H1 (cell line): ENCODE data around the gene MEGF11. TPM values are rescaled to one million over a fixed set of nuclear protein-coding genes. Genes with fewer than 3 reads are reported as not detected.

Experiments
- CTCF ChIA-PET: fragments of 300-600 bp; sonication (Branson Sonifier 250); formaldehyde crosslinking; loops from one replicate; lab custom pipeline; 2021; ENCODE audit not compliant: partially characterized antibody; lab: Charles Lee
- POLR2A ChIA-PET: fragments of 300-600 bp; sonication (Branson Sonifier 250); formaldehyde crosslinking; loops from one replicate; lab custom pipeline; 2021; ENCODE audit warnings: inconsistent platforms; ENCODE audit not compliant: partially characterized antibody; lab: Charles Lee
- DNase-seq, 2 experiments: peaks; one replicate each; pipeline versions ENCODE4 v3.0.0 to v3.0.0-alpha.2; 2010 to 2022; ENCODE audit warnings: low spot score in 2 of 2, low read depth in 1 of 2, mixed read lengths in 1 of 2
- FAIRE-seq: peaks from 2 replicates; lab custom pipeline; 2011; peaks lifted over from hg19 to GRCh38; lab: Jason Lieb, UNC
- H2AFZ ChIP-seq: 2 replicates; pipeline ENCODE4 v1.8.1; 2012; ENCODE audit warnings: low read length, inconsistent platforms
- H2AK5ac ChIP-seq: 2 replicates; pipeline ENCODE4 v1.6.1; 2013; ENCODE audit warnings: low read depth, low read length
- H2BK120ac ChIP-seq: replicated peaks from 2 replicates; pipeline ENCODE3; 2013; ENCODE audit warnings: low read depth, low read length, inconsistent platforms
- H2BK12ac ChIP-seq: 2 replicates; pipeline ENCODE4 v1.6.1; 2013; ENCODE audit warnings: low read depth, low read length
- H2BK15ac ChIP-seq: 2 replicates; pipeline ENCODE4 v1.6.1; 2013; ENCODE audit warnings: low read length
- H2BK20ac ChIP-seq: 2 replicates; pipeline ENCODE4 v1.6.1; 2013; ENCODE audit warnings: low read length
- H2BK5ac ChIP-seq: 2 replicates; pipeline ENCODE4 v1.6.1; 2013; ENCODE audit warnings: low read depth, low read length
- H3K14ac ChIP-seq: 2 replicates; pipeline ENCODE4 v1.6.1; 2013; ENCODE audit warnings: inconsistent platforms; ENCODE audit not compliant: insufficient read length
- H3K18ac ChIP-seq: 2 replicates; pipeline ENCODE4 v1.6.1; 2013; ENCODE audit warnings: low read length; ENCODE audit errors: extremely low read depth
- H3K23ac ChIP-seq: 2 replicates; pipeline ENCODE4 v1.6.1; 2013; ENCODE audit warnings: inconsistent platforms; ENCODE audit not compliant: insufficient read length
- H3K23me2 ChIP-seq: 2 replicates; pipeline ENCODE4 v1.6.1; 2013; ENCODE audit warnings: low read depth, low read length
- H3K27ac ChIP-seq: 2 replicates; pipeline ENCODE4 v1.6.1; 2011; ENCODE audit warnings: low read depth, low read length, inconsistent platforms
- H3K27me3 ChIP-seq, 4 experiments: replicated peaks in 1 of 4; 1 replicate in 1 of 4; 2 replicates in 3 of 4; pipeline versions ENCODE4 v1.6.1 to v1.8.1; 2011 to 2013; ENCODE audit warnings: low read length in 3 of 4, mild to moderate bottlenecking in 3 of 4, inconsistent platforms in 2 of 4, mixed read lengths in 2 of 4, moderate library complexity in 1 of 4; ENCODE audit not compliant: control insufficient read depth in 3 of 4, insufficient read depth in 3 of 4; ENCODE audit errors: extremely low read depth in 1 of 4
- H3K36me3 ChIP-seq, 4 experiments: 2 replicates each; pipeline versions ENCODE4 v1.6.1 to v1.8.1; 2011 to 2013; ENCODE audit warnings: mild to moderate bottlenecking in 4 of 4, low read length in 3 of 4, moderate library complexity in 2 of 4, control low read depth in 1 of 4, inconsistent platforms in 1 of 4; ENCODE audit not compliant: insufficient read depth in 4 of 4, control insufficient read depth in 2 of 4
- H3K4ac ChIP-seq: replicated peaks from 2 replicates; pipeline ENCODE3; 2013; ENCODE audit warnings: low read length, low read depth, mixed read lengths, inconsistent platforms; ENCODE audit not compliant: insufficient read length
- H3K4me1 ChIP-seq, 4 experiments: replicated peaks in 1 of 4; 1 replicate in 1 of 4; 2 replicates in 3 of 4; pipeline versions ENCODE4 v1.6.1 to v1.8.1; 2011 to 2013; ENCODE audit warnings: low read length in 3 of 4, inconsistent platforms in 2 of 4, mixed read lengths in 1 of 4; ENCODE audit not compliant: insufficient read depth in 4 of 4, control insufficient read depth in 3 of 4
- H3K4me2 ChIP-seq, 2 experiments: 2 replicates each; pipeline versions ENCODE4 v1.6.1 to v1.8.1; 2011 to 2013; ENCODE audit warnings: low read depth in 2 of 2, low read length in 2 of 2, control low read depth in 1 of 2, inconsistent platforms in 1 of 2, mild to moderate bottlenecking in 1 of 2; ENCODE audit not compliant: insufficient read depth in 1 of 2
- H3K4me3 ChIP-seq, 4 experiments: fragments of 200-600, 300-600 bp in 1 of 4; sonication (generic), shearing (Covaris generic), sonication (Bioruptor Twin) in 1 of 4; 2 replicates each; pipeline versions ENCODE4 v1.5.1 to v1.8.1; 2011 to 2016; ENCODE audit warnings: low read length in 4 of 4, low read depth in 3 of 4, control low read depth in 2 of 4, inconsistent platforms in 2 of 4, mild to moderate bottlenecking in 2 of 4, mixed read lengths in 1 of 4, moderate library complexity in 1 of 4; ENCODE audit not compliant: insufficient read depth in 2 of 4; ENCODE audit errors: extremely low read depth in 1 of 4
- H3K56ac ChIP-seq: replicated peaks from 2 replicates; pipeline ENCODE3; 2013; ENCODE audit warnings: low read depth, mild to moderate bottlenecking, mixed read lengths, low read length, inconsistent platforms; ENCODE audit not compliant: insufficient read length
- H3K79me1 ChIP-seq: 2 replicates; pipeline ENCODE4 v1.6.1; 2013; ENCODE audit warnings: low read depth, low read length, control low read depth
- H3K79me2 ChIP-seq, 2 experiments: 2 replicates each; pipeline versions ENCODE4 v1.6.1 to v1.8.1; 2012 to 2013; ENCODE audit warnings: low read length in 2 of 2, mild to moderate bottlenecking in 2 of 2, inconsistent platforms in 1 of 2; ENCODE audit not compliant: insufficient read depth in 2 of 2, control insufficient read depth in 1 of 2
- H3K9ac ChIP-seq, 4 experiments: replicated peaks in 1 of 4; 1 replicate in 1 of 4; 2 replicates in 3 of 4; pipeline versions ENCODE4 v1.6.1 to v1.8.1; 2011 to 2013; ENCODE audit warnings: low read depth in 3 of 4, low read length in 3 of 4, control low read depth in 2 of 4, mild to moderate bottlenecking in 2 of 4, moderate library complexity in 2 of 4, inconsistent platforms in 1 of 4; ENCODE audit errors: extremely low read depth in 1 of 4
- H3K9me3 ChIP-seq, 2 experiments: 2 replicates each; pipeline versions ENCODE4 v1.6.1 to v1.8.1; 2012 to 2013; ENCODE audit warnings: mild to moderate bottlenecking in 2 of 2, moderate library complexity in 2 of 2, control low read depth in 1 of 2, inconsistent platforms in 1 of 2, low read depth in 1 of 2, low read length in 1 of 2, mixed read lengths in 1 of 2; ENCODE audit not compliant: insufficient read depth in 2 of 2
- H4K20me1 ChIP-seq, 2 experiments: replicated peaks in 1 of 2; 2 replicates each; pipeline versions ENCODE3 to v1.8.1; 2011 to 2013; ENCODE audit warnings: inconsistent platforms in 2 of 2, low read length in 2 of 2, mild to moderate bottlenecking in 1 of 2; ENCODE audit not compliant: insufficient read depth in 2 of 2, control insufficient read depth in 1 of 2
- H4K5ac ChIP-seq: 2 replicates; pipeline ENCODE4 v1.6.1; 2013; ENCODE audit warnings: low read length, low read depth, mixed read lengths, inconsistent platforms; ENCODE audit not compliant: insufficient read length
- H4K8ac ChIP-seq: 2 replicates; pipeline ENCODE4 v1.8.0; 2013; ENCODE audit warnings: mild to moderate bottlenecking, moderate library complexity, low read length, inconsistent platforms; ENCODE audit not compliant: insufficient read depth; ENCODE audit errors: extremely low read depth
- H4K91ac ChIP-seq: replicated peaks from 2 replicates; pipeline ENCODE3; 2013; ENCODE audit warnings: low read length, mixed read lengths, inconsistent platforms; ENCODE audit not compliant: insufficient read length
- HDAC2 ChIP-seq, 2 experiments: fragments of 300-600 bp in 1 of 2; sonication (generic) in 1 of 2; IDR thresholded peaks; 2 replicates each; pipeline ENCODE4 v1.6.1; 2011 to 2012; ENCODE audit warnings: low read depth in 2 of 2, low read length in 2 of 2, mild to moderate bottlenecking in 2 of 2, moderate library complexity in 2 of 2, borderline replicate concordance in 1 of 2, inconsistent platforms in 1 of 2
- WGBS, 2 experiments: shearing (Covaris generic) in 1 of 2; methylation state at CpG; one replicate each; pipeline versions ENCODE4 v1.1.6 to v1.1.7; 2013 to 2015; ENCODE audit warnings: low lambda C conversion rate in 2 of 2, mixed read lengths in 2 of 2, inconsistent platforms in 1 of 2, low coverage in 1 of 2, missing lambda C conversion rate in 1 of 2; ENCODE audit not compliant: insufficient replicate concordance in 2 of 2, insufficient coverage in 1 of 2, insufficient read length in 1 of 2; ENCODE audit errors: extremely low coverage in 1 of 2, missing lambda C conversion rate in 1 of 2; 5-methylcytosine and 5-hydroxymethylcytosine counted together
- polyA plus RNA-seq, 7 experiments: library from polyadenylated mRNA; depleted of rRNA in 3 of 7; stranded (reverse) in 5 of 7; unstranded in 2 of 7; fragments of >200 nt in 5 of 7; fragments of 200-250 nt in 2 of 7; gene quantifications; 1 replicate in 5 of 7; 2 replicates in 1 of 7; 4 replicates in 1 of 7; pipeline versions ENCODE4 v1.2.1 to v1.2.3, GENCODE V29; 2011 to 2013; ENCODE audit warnings: missing spikeins in 2 of 7, mixed read lengths in 2 of 7
- total RNA-seq: library from RNA; stranded (reverse); fragmentation: NEBNext Ultra II Directional; extraction: Animal tissue kit (Norgen Biotek cat#: 25700); gene quantifications from 2 replicates; pipeline ENCODE4 v1.2.1, GENCODE V29; 2021

The MEGF11 gene
- total and polyA plus RNA-seq, 2 of the 8 experiments (the other 6 are each of a cell fraction or from before 2014, with no cell fraction given): 4.4 to 4.8 TPM

- peaks cover 0 to 5% (median under 1%) of the 10 kb centered on the region in 4 experiments; a peak in 3 of 7 replicates for H3K4me1 ChIP-seq
- H3K79me1 ChIP-seq: no peaks in the 10 kb centered on the region
- H2AFZ ChIP-seq: no peak overlapping the region
- H3K18ac ChIP-seq: no peak overlapping the region
- FAIRE-seq (no peak), DNase-seq (no peak)
- H3K4me3 ChIP-seq: no peak overlapping the region
- TF ChIP-seq HDAC2 (IDR thresholded peaks at IDR 0.05; ENCODE audit: borderline replicate concordance in 1 of 2, low read depth in 2 of 2, low read length in 2 of 2): no peak
- no peak overlapping the region for H2AK5ac ChIP-seq
- no peaks in the 10 kb centered on the region for H3K79me2 ChIP-seq
- H4K5ac ChIP-seq: no peak overlapping the region
- H3K23ac ChIP-seq: no peak overlapping the region
- H3K4ac ChIP-seq: no peak overlapping the region
- H2BK5ac ChIP-seq: no peak overlapping the region
- no peaks in the 10 kb centered on the region for H4K20me1 ChIP-seq
- 89% methylated on average over 1 of the region's 1 CpG; no CpG with 5 or more reads in 1 of the 2 experiments for WGBS, 2 experiments
- CTCF ChIA-PET: interaction anchor here (1.9 kb wide), 1 partner anchor 10 kb away, joined by 7 read pairs; no protein-coding TSS in a partner anchor
- no peak overlapping the region for H2BK20ac ChIP-seq
- no peak overlapping the region; the same call in 1 of the 2 replicates for H2BK12ac ChIP-seq
- no peak overlapping the region for H3K27ac ChIP-seq
- H3K9ac ChIP-seq: no peak overlapping the region
- no peak overlapping the region for H4K91ac ChIP-seq
- POLR2A ChIA-PET: no interaction called here
- H3K23me2 ChIP-seq: no peaks in the 10 kb centered on the region
- no peaks in the 10 kb centered on the region for H3K9me3 ChIP-seq
- H3K27me3 ChIP-seq: no peaks in the 10 kb centered on the region
- no peak overlapping the region for H3K14ac ChIP-seq
- H2BK15ac ChIP-seq: no peak overlapping the region
- no peak overlapping the region for H4K8ac ChIP-seq
- H3K4me2 ChIP-seq: no peak overlapping the region
- H2BK120ac ChIP-seq: no peak overlapping the region
- no peaks in the 10 kb centered on the region for H3K36me3 ChIP-seq
- H3K56ac ChIP-seq: no peak overlapping the region
Measured at GRCh38 chr15:65926459-65926858, 327.1 kb downstream of the MEGF11 start.
